Measurements from ENCODE around the gene CCDC175. TPM values are rescaled to one million over a fixed set of nuclear protein-coding genes. Genes with fewer than 3 reads are reported as not detected.

Gene CCDC175
- polyA plus RNA-seq, 2 of the 4 experiments (the other 2 are of a cell fraction) = not detected

GRCh38 chr14:59503256-59503655 is 73.4 kb downstream of the CCDC175 start:
- WGBS (ENCODE audit: missing lambda C conversion rate) = 90% methylated on average over 4 of the region's 4 CpGs
- TF ChIP-seq CHD2 (IDR thresholded peaks at IDR 0.05; ENCODE audit: low read length, partially characterized antibody) = no peak
- no peak for TF ChIP-seq MAZ (IDR thresholded peaks at IDR 0.05; ENCODE audit: borderline replicate concordance, low read depth, low read length)
- TF ChIP-seq FOSB (CRISPR knock-in tag; IDR thresholded peaks at IDR 0.05) = no peak
- no peak for TF ChIP-seq ZSCAN20 (CRISPR knock-in tag; IDR thresholded peaks at IDR 0.05)
- TF ChIP-seq RARB (CRISPR knock-in tag; IDR thresholded peaks at IDR 0.05) = no peak
- no peak for TF ChIP-seq HOXA7 (CRISPR knock-in tag; IDR thresholded peaks at IDR 0.05)
- no peak for TF ChIP-seq RFX5 (IDR thresholded peaks at IDR 0.05)
- no peak for TF ChIP-seq BHLHE40 (IDR thresholded peaks at IDR 0.05; ENCODE audit: low read depth, low read length)
- no peak for TF ChIP-seq ZNF302 (CRISPR knock-in tag; IDR thresholded peaks at IDR 0.05)
- no peak for ATAC-seq

GRCh38 chr14:59500732-59501131 is 75.9 kb downstream of the CCDC175 start:
- ATAC-seq = no peak
- no peak for FAIRE-seq
- Histone ChIP-seq H3K4me3 (no peak overlapping the region), H3K27ac (no peak overlapping the region), H3K4me1 (no peaks in the 10 kb centered on the region), H3K9me3 (no peaks in the 10 kb centered on the region), H3K4me2 (no peak overlapping the region)
- no peak for TF ChIP-seq FOSB (CRISPR knock-in tag; IDR thresholded peaks at IDR 0.05)
- TF ChIP-seq, protein P1, sequence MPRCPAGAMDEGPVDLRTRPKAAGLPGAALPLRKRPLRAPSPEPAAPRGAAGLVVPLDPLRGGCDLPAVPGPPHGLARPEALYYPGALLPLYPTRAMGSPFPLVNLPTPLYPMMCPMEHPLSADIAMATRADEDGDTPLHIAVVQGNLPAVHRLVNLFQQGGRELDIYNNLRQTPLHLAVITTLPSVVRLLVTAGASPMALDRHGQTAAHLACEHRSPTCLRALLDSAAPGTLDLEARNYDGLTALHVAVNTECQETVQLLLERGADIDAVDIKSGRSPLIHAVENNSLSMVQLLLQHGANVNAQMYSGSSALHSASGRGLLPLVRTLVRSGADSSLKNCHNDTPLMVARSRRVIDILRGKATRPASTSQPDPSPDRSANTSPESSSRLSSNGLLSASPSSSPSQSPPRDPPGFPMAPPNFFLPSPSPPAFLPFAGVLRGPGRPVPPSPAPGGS (IDR thresholded peaks at IDR 0.05) = no peak
- TF ChIP-seq, protein P2, sequence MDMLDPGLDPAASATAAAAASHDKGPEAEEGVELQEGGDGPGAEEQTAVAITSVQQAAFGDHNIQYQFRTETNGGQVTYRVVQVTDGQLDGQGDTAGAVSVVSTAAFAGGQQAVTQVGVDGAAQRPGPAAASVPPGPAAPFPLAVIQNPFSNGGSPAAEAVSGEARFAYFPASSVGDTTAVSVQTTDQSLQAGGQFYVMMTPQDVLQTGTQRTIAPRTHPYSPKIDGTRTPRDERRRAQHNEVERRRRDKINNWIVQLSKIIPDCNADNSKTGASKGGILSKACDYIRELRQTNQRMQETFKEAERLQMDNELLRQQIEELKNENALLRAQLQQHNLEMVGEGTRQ (IDR thresholded peaks at IDR 0.05) = no peak
- TF ChIP-seq NPAS2 (CRISPR knock-in tag; IDR thresholded peaks at IDR 0.05; ENCODE audit: borderline replicate concordance) = no peak
- TF ChIP-seq, protein P3, sequence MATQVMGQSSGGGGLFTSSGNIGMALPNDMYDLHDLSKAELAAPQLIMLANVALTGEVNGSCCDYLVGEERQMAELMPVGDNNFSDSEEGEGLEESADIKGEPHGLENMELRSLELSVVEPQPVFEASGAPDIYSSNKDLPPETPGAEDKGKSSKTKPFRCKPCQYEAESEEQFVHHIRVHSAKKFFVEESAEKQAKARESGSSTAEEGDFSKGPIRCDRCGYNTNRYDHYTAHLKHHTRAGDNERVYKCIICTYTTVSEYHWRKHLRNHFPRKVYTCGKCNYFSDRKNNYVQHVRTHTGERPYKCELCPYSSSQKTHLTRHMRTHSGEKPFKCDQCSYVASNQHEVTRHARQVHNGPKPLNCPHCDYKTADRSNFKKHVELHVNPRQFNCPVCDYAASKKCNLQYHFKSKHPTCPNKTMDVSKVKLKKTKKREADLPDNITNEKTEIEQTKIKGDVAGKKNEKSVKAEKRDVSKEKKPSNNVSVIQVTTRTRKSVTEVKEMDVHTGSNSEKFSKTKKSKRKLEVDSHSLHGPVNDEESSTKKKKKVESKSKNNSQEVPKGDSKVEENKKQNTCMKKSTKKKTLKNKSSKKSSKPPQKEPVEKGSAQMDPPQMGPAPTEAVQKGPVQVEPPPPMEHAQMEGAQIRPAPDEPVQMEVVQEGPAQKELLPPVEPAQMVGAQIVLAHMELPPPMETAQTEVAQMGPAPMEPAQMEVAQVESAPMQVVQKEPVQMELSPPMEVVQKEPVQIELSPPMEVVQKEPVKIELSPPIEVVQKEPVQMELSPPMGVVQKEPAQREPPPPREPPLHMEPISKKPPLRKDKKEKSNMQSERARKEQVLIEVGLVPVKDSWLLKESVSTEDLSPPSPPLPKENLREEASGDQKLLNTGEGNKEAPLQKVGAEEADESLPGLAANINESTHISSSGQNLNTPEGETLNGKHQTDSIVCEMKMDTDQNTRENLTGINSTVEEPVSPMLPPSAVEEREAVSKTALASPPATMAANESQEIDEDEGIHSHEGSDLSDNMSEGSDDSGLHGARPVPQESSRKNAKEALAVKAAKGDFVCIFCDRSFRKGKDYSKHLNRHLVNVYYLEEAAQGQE (IDR thresholded peaks at IDR 0.05) = no peak
- TF ChIP-seq NFE2L2 (conservative IDR thresholded peaks at IDR 0.05; ENCODE audit: low read length) = no peak
- TF ChIP-seq HDAC2 (IDR thresholded peaks at IDR 0.05) = no peak
- no peak for TF ChIP-seq MAZ (IDR thresholded peaks at IDR 0.05; ENCODE audit: borderline replicate concordance, low read depth, low read length)
- no peak for TF ChIP-seq POLR2AphosphoS2 (conservative IDR thresholded peaks at IDR 0.05; ENCODE audit: low read length)
- TF ChIP-seq ZSCAN20 (CRISPR knock-in tag; IDR thresholded peaks at IDR 0.05) = no peak
- no peak for TF ChIP-seq SMC3 (IDR thresholded peaks at IDR 0.05)
- no peak for TF ChIP-seq KDM5A (IDR thresholded peaks at IDR 0.05)
- no peak for TF ChIP-seq POLR2A (IDR thresholded peaks at IDR 0.05; ENCODE audit: low read length)
- TF ChIP-seq RNF2 (IDR thresholded peaks at IDR 0.05; ENCODE audit: borderline replicate concordance, low read depth) = no peak
- TF ChIP-seq, protein P4, sequence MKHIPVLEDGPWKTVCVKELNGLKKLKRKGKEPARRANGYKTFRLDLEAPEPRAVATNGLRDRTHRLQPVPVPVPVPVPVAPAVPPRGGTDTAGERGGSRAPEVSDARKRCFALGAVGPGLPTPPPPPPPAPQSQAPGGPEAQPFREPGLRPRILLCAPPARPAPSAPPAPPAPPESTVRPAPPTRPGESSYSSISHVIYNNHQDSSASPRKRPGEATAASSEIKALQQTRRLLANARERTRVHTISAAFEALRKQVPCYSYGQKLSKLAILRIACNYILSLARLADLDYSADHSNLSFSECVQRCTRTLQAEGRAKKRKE (CRISPR knock-in tag; IDR thresholded peaks at IDR 0.05; ENCODE audit: low read depth) = no peak
- TF ChIP-seq EP300 (IDR thresholded peaks at IDR 0.05) = no peak
- TF ChIP-seq GATA3 (IDR thresholded peaks at IDR 0.05; ENCODE audit: borderline replicate concordance) = no peak
- no peak for TF ChIP-seq ZFP36 (IDR thresholded peaks at IDR 0.05; ENCODE audit: borderline replicate concordance, partially characterized antibody)
- no peak for TF ChIP-seq RAD21 (conservative IDR thresholded peaks at IDR 0.05 in 1 of 2, IDR thresholded peaks at IDR 0.05 in 1 of 2)
- TF ChIP-seq RCOR1 (IDR thresholded peaks at IDR 0.05; ENCODE audit: low read depth, low read length) = no peak
- POLR2A ChIA-PET = no interaction called here
- no peak for DNase-seq (ENCODE audit: low read depth in 1 of 2, low spot score in 1 of 2)
- WGBS (ENCODE audit: missing lambda C conversion rate) = 97% methylated on average over 3 of the region's 3 CpGs
- CTCF ChIA-PET = no interaction called here

More at GRCh38 chr14:59503256-59503655, 73.4 kb downstream of the CCDC175 start:
- Histone ChIP-seq H3K4me1 (no peaks in the 10 kb centered on the region), H3K4me2 (no peak overlapping the region), H3K27ac (no peak overlapping the region), H3K9me3 (no peaks in the 10 kb centered on the region), H3K4me3 (no peak overlapping the region)
- ChIA-PET CTCF (interaction anchor here (2.0 to 3.1 kb wide), 2 partner anchors 73 kb away, joined by 8 to 14 read pairs; partner anchors contain the start of gene CCDC175), POLR2A (interaction anchor here (1.6 kb wide), 1 partner anchor 20 kb away, joined by 6 read pairs; the partner anchor contains the start of genes JKAMP and L3HYPDH)
- no peak for FAIRE-seq
- no peak for DNase-seq (ENCODE audit: low read depth in 1 of 2, low spot score in 1 of 2)
